ENCODE data around the gene TOM1.

GRCh38 chr22:35276019-35276418 is 23.7 kb upstream of the TOM1 start:
- TF ChIP-seq CTCF (IDR thresholded peaks at IDR 0.05; ENCODE audit: low read depth, low read length) (no peak), POLR2A (IDR thresholded peaks at IDR 0.05; ENCODE audit: extremely low read depth, insufficient read length) (no peak), MAX (IDR thresholded peaks at IDR 0.05; ENCODE audit: low read depth, low read length) (no peak)
